C4-2B (cell line): ENCODE measurements around the gene MORC4.
A peak's percentile ranks its signal among the peaks of the same experiment; 100 is the strongest.

Experiments
- H3K27ac ChIP-seq: fragments of 450-650 bp; 2 replicates; pipeline ENCODE4 v1.5.1; 2017
- CTCF ChIP-seq: fragments of 450-650 bp; conservative IDR thresholded peaks from 2 replicates; pipeline ENCODE4 v1.5.1; 2017; ENCODE audit warnings: mild to moderate bottlenecking
- ZFX ChIP-seq: fragments of 450-650 bp; IDR thresholded peaks from 2 replicates; pipeline ENCODE4 v1.6.1; 2017

The MORC4 gene

GRCh38 chrX:107000013-107000515 lies at the start of gene MORC4:
MORC4 (minus strand) TSS chrX:107000212; CDS start chrX:106999969, 243 bp downstream.
- H3K27ac ChIP-seq, result peak within 1 kb of the TSS; percentile 81
- TF ChIP-seq CTCF, result no peak
- peak; percentile 45; the same call in 1 of the 2 replicates for TF ChIP-seq ZFX

DNA sequence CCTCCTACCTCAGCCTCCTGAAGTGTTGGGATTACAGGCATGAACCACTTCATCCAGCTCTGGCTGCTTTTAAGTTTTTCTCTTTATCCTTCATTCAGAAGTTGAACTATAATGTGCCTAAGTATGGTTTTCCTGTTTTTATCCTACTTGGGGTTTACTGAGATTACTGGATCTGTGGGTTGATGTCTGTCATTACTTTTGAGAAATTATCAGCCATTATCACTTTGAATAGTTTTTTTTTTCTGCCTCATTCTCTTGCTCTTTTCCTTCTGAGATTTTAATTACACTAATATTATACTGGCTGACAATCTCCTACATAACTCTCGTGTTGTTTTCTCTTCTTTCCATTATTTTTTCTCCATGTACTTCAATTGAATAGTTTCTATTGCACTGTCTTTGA lies 47.6 kb upstream of the MORC4 start:
- H3K27ac ChIP-seq, result no peak overlapping the region
- no peak for TF ChIP-seq ZFX
- no peak for TF ChIP-seq CTCF

- TF ChIP-seq CTCF, result no peak
- no peak for TF ChIP-seq ZFX
- H3K27ac ChIP-seq, result no peak overlapping the region
Observed at GRCh38 chrX:107029752-107030151, 29.7 kb upstream of the MORC4 start.

GRCh38 chrX:107025545-107025944 lies 25.5 kb upstream of the MORC4 start:
- no peak overlapping the region for H3K27ac ChIP-seq
- peak; percentile 78 for TF ChIP-seq CTCF
- no peak for TF ChIP-seq ZFX

- no peak overlapping the region for H3K27ac ChIP-seq
- TF ChIP-seq ZFX (no peak), CTCF (no peak)
Observed at GRCh38 chrX:107014936-107015335, 14.9 kb upstream of the MORC4 start.

DNA sequence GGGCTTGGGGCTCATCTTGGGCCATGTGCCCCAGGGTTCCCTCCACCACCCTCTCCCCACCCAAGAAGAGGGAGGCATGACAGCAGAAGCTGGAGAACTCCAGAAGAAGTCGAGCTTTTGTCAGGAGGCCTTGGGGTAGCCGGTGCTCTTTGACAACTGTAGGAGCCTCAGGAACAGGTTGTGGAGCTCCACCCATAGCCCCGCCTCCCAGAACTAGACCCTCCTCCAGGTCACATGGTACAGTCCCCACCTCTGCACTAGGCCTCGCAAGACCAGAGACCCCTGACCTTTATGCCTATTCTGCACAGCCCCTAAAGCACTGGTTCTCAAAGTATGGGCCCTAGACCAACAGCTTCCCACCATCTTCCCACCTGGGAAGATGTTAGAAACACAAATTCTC lies 8.0 kb upstream of the MORC4 start:
- H3K27ac ChIP-seq, result no peak overlapping the region
- no peak for TF ChIP-seq ZFX
- TF ChIP-seq CTCF, result no peak

DNA sequence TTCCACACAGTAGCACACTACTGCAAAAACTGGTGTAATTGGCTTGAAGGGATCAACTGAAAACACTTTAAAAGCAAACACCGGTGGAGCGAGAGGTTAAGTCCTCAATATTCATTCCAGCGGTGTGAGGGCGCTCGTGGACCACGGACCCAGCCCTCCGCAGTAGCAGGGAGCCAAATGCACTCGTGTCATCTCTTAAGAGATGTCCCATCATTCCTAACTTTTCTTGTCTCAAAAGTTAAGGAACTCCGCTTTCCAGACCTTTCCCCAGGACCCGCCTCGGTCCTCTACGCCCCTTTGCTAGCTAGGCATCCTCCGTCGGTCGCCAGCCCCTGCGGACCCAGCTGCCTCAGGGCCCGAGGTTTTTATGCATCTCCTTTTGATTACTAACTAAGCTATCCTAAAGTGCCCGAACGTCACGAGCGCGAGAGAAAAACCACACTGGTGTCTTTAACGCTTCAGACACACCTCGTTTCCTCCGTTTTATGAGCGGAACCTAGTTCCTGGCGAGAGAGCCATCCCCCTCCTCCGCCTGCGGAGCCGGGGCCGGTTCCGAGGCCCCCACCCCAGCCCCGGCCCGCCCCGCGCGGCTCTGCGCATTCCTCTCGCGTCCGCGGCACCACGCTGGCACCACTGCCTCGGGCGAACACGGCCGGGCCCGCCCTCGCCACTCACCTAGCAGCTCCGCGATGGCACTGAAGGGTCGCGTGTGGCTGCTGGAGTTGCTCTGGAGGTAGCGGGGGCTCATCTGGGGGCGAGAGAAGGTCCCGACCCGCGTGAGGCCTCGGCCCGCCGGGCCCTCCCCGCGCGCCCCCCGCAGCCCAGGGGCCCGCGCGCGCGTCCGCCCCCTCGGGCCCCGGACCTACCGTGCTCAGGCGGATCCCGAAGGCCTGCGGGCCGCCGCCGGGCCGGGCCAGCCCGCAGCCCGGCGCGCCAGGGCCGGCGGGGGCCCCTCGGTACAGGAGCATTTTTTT lies 723 bp downstream of the MORC4 start:
- TF ChIP-seq ZFX, result peak; percentile 76
- peak; percentile 73 for TF ChIP-seq CTCF
- peak overlapping the region; percentile 81 for H3K27ac ChIP-seq
